Activated gamma-delta T cell (primary cell): ENCODE measurements around the gene ENC1.

Experiments
- DNase-seq: peaks from one replicate; lab custom pipeline; 2025; lab: John Stamatoyannopoulos, UW

Gene ENC1

GRCh38 chr5:74657165-74657564 lies 16.6 kb upstream of the ENC1 start:
- no peak for DNase-seq

GRCh38 chr5:74655716-74656115 lies 15.2 kb upstream of the ENC1 start:
- DNase-seq: no peak

GRCh38 chr5:74655206-74655605 lies 14.7 kb upstream of the ENC1 start:
- DNase-seq: no peak

GRCh38 chr5:74653991-74654390 lies 13.5 kb upstream of the ENC1 start:
- no peak for DNase-seq

- DNase-seq: no peak
These were observed 12.0 kb upstream of the ENC1 start for GRCh38 chr5:74652576-74652975.

- DNase-seq: no peak
These were observed 11.2 kb upstream of the ENC1 start for GRCh38 chr5:74651710-74652109.

- no peak for DNase-seq
These were observed 9.0 kb upstream of the ENC1 start for GRCh38 chr5:74649421-74649973.

GRCh38 chr5:74648835-74649293 lies 8.3 kb upstream of the ENC1 start:
- no peak for DNase-seq

- DNase-seq: no peak
These were observed 6.6 kb upstream of the ENC1 start for GRCh38 chr5:74647096-74647495.

- no peak for DNase-seq
These were observed 2.6 kb upstream of the ENC1 start for GRCh38 chr5:74643111-74643562.

GRCh38 chr5:74642543-74642863 lies 2.0 kb upstream of the ENC1 start:
- no peak for DNase-seq

- peak; percentile 7 for DNase-seq
These were observed 1.4 kb upstream of the ENC1 start for GRCh38 chr5:74641735-74642542.

GRCh38 chr5:74640954-74641734 lies 616 bp upstream of the ENC1 start:
- peak; percentile 18 for DNase-seq

- peak; percentile 26 for DNase-seq
These were observed 600 bp downstream of the ENC1 start for GRCh38 chr5:74639807-74640449.

GRCh38 chr5:74638970-74639806 lies 1.3 kb downstream of the ENC1 start:
- DNase-seq: no peak

GRCh38 chr5:74638544-74638969 lies 2.0 kb downstream of the ENC1 start:
- no peak for DNase-seq

GRCh38 chr5:74636552-74636951 lies 4.0 kb downstream of the ENC1 start:
- no peak for DNase-seq

- no peak for DNase-seq
These were observed 4.4 kb downstream of the ENC1 start for GRCh38 chr5:74636149-74636548.

- no peak for DNase-seq
These were observed 5.8 kb downstream of the ENC1 start for GRCh38 chr5:74634611-74635286.

GRCh38 chr5:74633695-74634094 lies 6.8 kb downstream of the ENC1 start:
- no peak for DNase-seq

- no peak for DNase-seq
These were observed 7.6 kb downstream of the ENC1 start for GRCh38 chr5:74632947-74633356.
